A549 (cell line): ENCODE measurements around the gene PPP2R2D.

ENCODE experiments used
- BHLHE40 ChIP-seq: IDR thresholded peaks from 2 replicates; pipeline ENCODE4 v1.6.1; 2012; ENCODE audit warnings: low read depth, low read length, inconsistent platforms
- CBX2 ChIP-seq: fragments of 200-600 bp; sonication (generic); IDR thresholded peaks from 2 replicates; pipeline ENCODE4 v1.6.1; 2016; ENCODE audit warnings: low read depth, mild to moderate bottlenecking, borderline replicate concordance
- CTCF ChIP-seq: fragments of >200 bp; sonication (Bioruptor Twin); formaldehyde crosslinking; IDR thresholded peaks from 3 replicates; pipeline ENCODE4 v1.5.1; 2016
- ELK1 ChIP-seq: fragments of 150-350 bp; IDR thresholded peaks from 2 replicates; pipeline ENCODE4 v1.6.1; 2014; ENCODE audit warnings: low read depth, mild to moderate bottlenecking, low read length
- KDM1A ChIP-seq: fragments of 200-600 bp; sonication (generic); IDR thresholded peaks from 2 replicates; pipeline ENCODE4 v1.6.1; 2016; ENCODE audit warnings: low read depth, mild to moderate bottlenecking
- POLR2A ChIP-seq: IDR thresholded peaks from 2 replicates; pipeline ENCODE4 v1.6.1; 2012; ENCODE audit warnings: mild to moderate bottlenecking, low read length
- RCOR1 ChIP-seq: fragments of 150-350 bp; IDR thresholded peaks from 2 replicates; pipeline ENCODE4 v1.6.1; 2014; ENCODE audit warnings: antibody characterized with exemption, low read length, low read depth
- TP53 ChIP-seq: fragments of 250-450 bp; sonication (Bioruptor Pico); IDR thresholded peaks from 2 replicates; pipeline ENCODE4 v1.5.0; 2021; ENCODE audit warnings: mild to moderate bottlenecking, moderate library complexity
- ZFP36 ChIP-seq: fragments of 450-650 bp; IDR thresholded peaks from 2 replicates; pipeline ENCODE4 v1.6.1; 2014; ENCODE audit warnings: borderline replicate concordance; ENCODE audit not compliant: partially characterized antibody

GRCh38 chr10:131982185-131982756 lies 81.5 kb downstream of the PPP2R2D start:
- TF ChIP-seq RCOR1: no peak
- TF ChIP-seq KDM1A: no peak
- TF ChIP-seq CTCF: no peak
- no peak for TF ChIP-seq BHLHE40
- TF ChIP-seq ZFP36: no peak
- TF ChIP-seq TP53: no peak
- no peak for TF ChIP-seq CBX2
- TF ChIP-seq POLR2A: peak; percentile 79
- TF ChIP-seq ELK1: no peak
